GM23248 (cell line): Measurements from ENCODE around the gene KCNIP1. TPM values are rescaled to one million over a fixed set of nuclear protein-coding genes. Genes with fewer than 3 reads are reported as not detected.

ENCODE experiments used
- DNase-seq: peaks from one replicate; pipeline ENCODE4 v3.0.0-alpha.2; 2015
- H2AFZ ChIP-seq: fragments of 200-600 bp; sonication (generic); 2 replicates; pipeline ENCODE4 v1.6.1; 2016; ENCODE audit warnings: antibody characterized with exemption
- H3F3A ChIP-seq: fragments of 200-600 bp; sonication (generic); 2 replicates; pipeline ENCODE4 v1.6.1; 2016; ENCODE audit warnings: mild to moderate bottlenecking, antibody characterized with exemption, mixed run types; ENCODE audit not compliant: insufficient read depth
- H3K27ac ChIP-seq: fragments of 200-600 bp; sonication (generic); 2 replicates; pipeline ENCODE4 v1.5.1; 2016; ENCODE audit warnings: mild to moderate bottlenecking
- H3K27me3 ChIP-seq: fragments of 200-600 bp; sonication (generic); replicated peaks from 2 replicates; pipeline ENCODE4 v1.6.1; 2016; ENCODE audit warnings: mild to moderate bottlenecking; ENCODE audit not compliant: insufficient read depth
- H3K36me3 ChIP-seq: fragments of 200-600 bp; sonication (generic); 2 replicates; pipeline ENCODE4 v1.6.1; 2016; ENCODE audit warnings: low read depth, mild to moderate bottlenecking
- H3K4me1 ChIP-seq: fragments of 200-600 bp; sonication (generic); 2 replicates; pipeline ENCODE4 v1.6.1; 2016; ENCODE audit warnings: mild to moderate bottlenecking; ENCODE audit not compliant: insufficient read depth
- H3K4me2 ChIP-seq: fragments of 200-600 bp; sonication (generic); one replicate; pipeline ENCODE4 v1.6.1; 2016; ENCODE audit warnings: mild to moderate bottlenecking; ENCODE audit not compliant: unreplicated experiment
- H3K4me3 ChIP-seq: fragments of 200-600 bp; sonication (generic); 2 replicates; pipeline ENCODE4 v1.5.1; 2016; ENCODE audit warnings: mild to moderate bottlenecking
- H3K79me2 ChIP-seq: fragments of 200-600 bp; sonication (generic); 2 replicates; pipeline ENCODE4 v1.6.1; 2016; ENCODE audit warnings: mild to moderate bottlenecking; ENCODE audit not compliant: insufficient read depth
- H3K9ac ChIP-seq: fragments of 200-600 bp; sonication (generic); 2 replicates; pipeline ENCODE4 v1.6.1; 2016; ENCODE audit warnings: mild to moderate bottlenecking
- H3K9me2 ChIP-seq: fragments of 200-600 bp; sonication (generic); 2 replicates; pipeline ENCODE4 v1.6.1; 2016; ENCODE audit warnings: mixed run types, mild to moderate bottlenecking, moderate library complexity; ENCODE audit not compliant: insufficient read depth
- H3K9me3 ChIP-seq: fragments of 200-600 bp; sonication (generic); one replicate; pipeline ENCODE4 v1.6.1; 2017; ENCODE audit warnings: low read depth
- H4K20me1 ChIP-seq: fragments of 200-600 bp; sonication (generic); 2 replicates; pipeline ENCODE4 v1.6.0; 2016; ENCODE audit not compliant: insufficient read depth
- EZH2 ChIP-seq: fragments of 200-600 bp; sonication (generic); IDR thresholded peaks from 2 replicates; pipeline ENCODE4 v1.6.1; 2018; ENCODE audit warnings: antibody characterized with exemption, mild to moderate bottlenecking; ENCODE audit not compliant: insufficient read depth, poor library complexity, severe bottlenecking
- EZH2phosphoT487 ChIP-seq: fragments of 200-600 bp; sonication (generic); IDR thresholded peaks from 2 replicates; pipeline ENCODE4 v1.6.1; 2018; ENCODE audit warnings: antibody characterized with exemption, moderate library complexity, mild to moderate bottlenecking, low read depth; ENCODE audit not compliant: insufficient read depth
- WGBS, 2 experiments: methylation state at CpG; one replicate each; pipeline ENCODE4 v1.1.6; 2015 to 2017; ENCODE audit warnings: low lambda C conversion rate in 2 of 2, low coverage in 1 of 2; ENCODE audit errors: missing lambda C conversion rate in 2 of 2; 5-methylcytosine and 5-hydroxymethylcytosine counted together
- in situ Hi-C: fragments of 300-500 bp; cut with MboI; formaldehyde crosslinking; loops from 2 replicates; pipeline ENCODE4 v1.15.0; 2020
- polyA plus RNA-seq: library from polyadenylated mRNA; unstranded; fragments of >200 nt; fragmentation: Nextera tagmentation; extraction: Ambion mirVana; gene quantifications from 2 replicates; pipeline ENCODE4 v1.2.1, GENCODE V29; 2016
- total RNA-seq: library from RNA; depleted of rRNA; stranded (reverse); fragments of >200 nt; shearing (Covaris generic); gene quantifications from 2 replicates; pipeline ENCODE4 v1.2.3, GENCODE V29; 2014

Gene KCNIP1
- total and polyA plus RNA-seq, 2 experiments from 2014 or later, result not detected

- in situ Hi-C loops, result no loop called here
- Histone ChIP-seq H3K27ac (no peak overlapping the region), H3K9me3 (no peaks in the 10 kb centered on the region), H3K79me2 (no peaks in the 10 kb centered on the region), H3K4me2 (no peak overlapping the region), H3K27me3 (peaks cover 15% of the 10 kb centered on the region), H2AFZ (no peak overlapping the region), H4K20me1 (no peaks in the 10 kb centered on the region), H3K9ac (no peak overlapping the region), H3K4me1 (0 out of 2 replicates have a peak, but pooled peaks cover 3% of the 10 kb centered on the region), H3K9me2 (no peaks in the 10 kb centered on the region), H3K36me3 (no peaks in the 10 kb centered on the region), H3K4me3 (no peak overlapping the region), H3F3A (no peaks in the 10 kb centered on the region)
- DNase-seq, result no peak
- WGBS, 2 experiments, result 64 to 65% methylated on average over 7 of the region's 7 CpGs
- TF ChIP-seq EZH2 (no peak), EZH2phosphoT487 (no peak)
Observed at GRCh38 chr5:170755679-170756456, 252.0 kb downstream of the KCNIP1 start.

DNA sequence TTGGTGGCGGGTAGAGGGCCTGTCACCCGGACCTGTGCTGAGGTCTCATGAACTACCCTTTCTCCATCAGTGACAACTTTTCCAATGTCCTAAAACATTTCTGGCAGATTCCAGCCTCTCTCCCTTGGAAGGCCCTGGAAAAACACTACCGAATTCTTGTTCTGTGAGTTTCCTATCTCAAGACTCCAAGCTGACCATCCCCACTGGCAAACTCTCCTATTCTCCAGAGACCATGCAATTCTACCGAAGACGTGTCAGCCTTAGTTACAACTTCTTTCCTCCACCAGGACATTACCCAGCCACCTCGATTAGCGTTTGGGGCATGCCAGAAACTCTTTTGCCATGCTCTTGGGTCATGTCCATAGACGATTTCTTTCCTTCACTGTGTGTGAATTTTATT, 252.9 kb downstream of the KCNIP1 start:
- no peaks in the 10 kb centered on the region for H3K36me3 ChIP-seq
- no peak for TF ChIP-seq EZH2phosphoT487
- TF ChIP-seq EZH2, result no peak
- in situ Hi-C loops, result no loop called here

GRCh38 chr5:170757182-170757601, 253.4 kb downstream of the KCNIP1 start:
- peak; percentile 49 for DNase-seq

More for the DNA sequence above, 252.9 kb downstream of the KCNIP1 start:
- 51% methylated on average over 8 of the region's 8 CpGs for WGBS, 2 experiments
- H3K27me3 ChIP-seq, result peaks cover 8% of the 10 kb centered on the region
- H3F3A ChIP-seq, result no peaks in the 10 kb centered on the region
- H3K4me1 ChIP-seq, result 0 out of 2 replicates have a peak, but pooled peaks cover 3% of the 10 kb centered on the region
- H3K4me2 ChIP-seq, result no peak overlapping the region
- no peak overlapping the region for H3K27ac ChIP-seq
- no peaks in the 10 kb centered on the region for H4K20me1 ChIP-seq
- H3K9me2 ChIP-seq, result no peaks in the 10 kb centered on the region
- no peak overlapping the region for H3K9ac ChIP-seq
- no peak overlapping the region for H2AFZ ChIP-seq
- H3K4me3 ChIP-seq, result no peak overlapping the region
- no peaks in the 10 kb centered on the region for H3K9me3 ChIP-seq
- DNase-seq, result no peak
- H3K79me2 ChIP-seq, result no peaks in the 10 kb centered on the region

GRCh38 chr5:170757669-170758068, 253.8 kb downstream of the KCNIP1 start:
- no peak overlapping the region for H2AFZ ChIP-seq
- peaks cover 7% of the 10 kb centered on the region for H3K27me3 ChIP-seq
- H3K9ac ChIP-seq, result no peak overlapping the region
- in situ Hi-C loops, result no loop called here
- no peak overlapping the region for H3K4me3 ChIP-seq
- WGBS, 2 experiments, result 40 to 49% methylated on average over 2 of the region's 2 CpGs
- no peaks in the 10 kb centered on the region for H3K79me2 ChIP-seq
- H3K4me2 ChIP-seq, result no peak overlapping the region
- 0 out of 2 replicates have a peak, but pooled peaks cover 3% of the 10 kb centered on the region for H3K4me1 ChIP-seq
- H3K9me2 ChIP-seq, result no peaks in the 10 kb centered on the region
- no peaks in the 10 kb centered on the region for H3F3A ChIP-seq
- no peaks in the 10 kb centered on the region for H3K9me3 ChIP-seq
- no peaks in the 10 kb centered on the region for H4K20me1 ChIP-seq
- TF ChIP-seq EZH2, result no peak
- TF ChIP-seq EZH2phosphoT487, result no peak
- H3K27ac ChIP-seq, result no peak overlapping the region
- no peak for DNase-seq
- H3K36me3 ChIP-seq, result no peaks in the 10 kb centered on the region

More at GRCh38 chr5:170757182-170757601, 253.4 kb downstream of the KCNIP1 start:
- Histone ChIP-seq H3K36me3 (no peaks in the 10 kb centered on the region), H3K9ac (no peak overlapping the region), H3K4me1 (0 out of 2 replicates have a peak, but pooled peaks cover 3% of the 10 kb centered on the region), H3K9me3 (no peaks in the 10 kb centered on the region), H3K4me2 (no peak overlapping the region), H3F3A (no peaks in the 10 kb centered on the region), H4K20me1 (no peaks in the 10 kb centered on the region), H3K79me2 (no peaks in the 10 kb centered on the region), H3K4me3 (no peak overlapping the region), H3K9me2 (no peaks in the 10 kb centered on the region), H2AFZ (no peak overlapping the region), H3K27me3 (peaks cover 7% of the 10 kb centered on the region), H3K27ac (no peak overlapping the region)
- 0 to 4% methylated on average over 4 of the region's 4 CpGs for WGBS, 2 experiments
- in situ Hi-C loops, result no loop called here
- TF ChIP-seq EZH2 (no peak), EZH2phosphoT487 (no peak)
